Neuron (in vitro differentiated cells): ENCODE measurements around the gene PIEZO2.
"Not testable (repeated sequence)": the region's sequence is repeated elsewhere in the genome, so short reads cannot be mapped to it uniquely, and the experiment has no call there.

ENCODE experiments used
- H2AFZ ChIP-seq: one replicate; pipeline ENCODE4 v1.6.1; 2013; ENCODE audit warnings: low read depth, mild to moderate bottlenecking, inconsistent platforms, low read length, moderate library complexity
- H3K27me3 ChIP-seq: one replicate; pipeline ENCODE4 v1.6.1; 2013; ENCODE audit warnings: low read length; ENCODE audit not compliant: insufficient read depth
- H3K36me3 ChIP-seq: one replicate; pipeline ENCODE4 v1.6.1; 2013; ENCODE audit warnings: low read length; ENCODE audit not compliant: insufficient read depth
- H3K4me1 ChIP-seq: one replicate; pipeline ENCODE4 v1.6.1; 2013; ENCODE audit warnings: low read length; ENCODE audit not compliant: insufficient read depth
- H3K4me3 ChIP-seq: 2 replicates; pipeline ENCODE4 v1.5.1; 2013; ENCODE audit warnings: mild to moderate bottlenecking, low read length, moderate library complexity
- H3K9me3 ChIP-seq: one replicate; pipeline ENCODE4 v1.6.1; 2013; ENCODE audit warnings: low read length

PIEZO2 gene

DNA sequence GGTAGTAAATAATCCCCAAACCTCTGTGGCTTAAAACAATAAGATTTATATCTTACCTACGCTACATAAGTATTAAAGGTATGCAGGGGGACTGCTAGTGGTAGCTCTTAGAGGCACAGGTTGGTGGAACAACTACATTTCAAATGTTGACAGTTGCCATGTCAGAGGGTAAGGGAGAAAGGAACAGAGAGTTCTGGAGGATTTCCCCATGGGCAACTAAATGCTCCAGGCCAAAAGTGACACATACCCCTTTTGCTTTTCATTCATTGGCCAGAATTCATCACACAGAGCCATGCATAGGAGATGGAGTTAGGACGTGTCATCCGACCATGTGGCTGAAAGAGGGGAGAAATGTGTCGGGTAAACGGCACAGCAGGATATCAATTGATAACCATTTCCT is 490.4 kb downstream of the PIEZO2 start:
- peaks cover 3% of the 10 kb centered on the region for H3K4me1 ChIP-seq
- no peak overlapping the region for H2AFZ ChIP-seq
- H3K36me3 ChIP-seq: no peaks in the 10 kb centered on the region
- H3K4me3 ChIP-seq: no peak overlapping the region
- no peaks in the 10 kb centered on the region for H3K27me3 ChIP-seq
- H3K9me3 ChIP-seq: no peaks in the 10 kb centered on the region

DNA sequence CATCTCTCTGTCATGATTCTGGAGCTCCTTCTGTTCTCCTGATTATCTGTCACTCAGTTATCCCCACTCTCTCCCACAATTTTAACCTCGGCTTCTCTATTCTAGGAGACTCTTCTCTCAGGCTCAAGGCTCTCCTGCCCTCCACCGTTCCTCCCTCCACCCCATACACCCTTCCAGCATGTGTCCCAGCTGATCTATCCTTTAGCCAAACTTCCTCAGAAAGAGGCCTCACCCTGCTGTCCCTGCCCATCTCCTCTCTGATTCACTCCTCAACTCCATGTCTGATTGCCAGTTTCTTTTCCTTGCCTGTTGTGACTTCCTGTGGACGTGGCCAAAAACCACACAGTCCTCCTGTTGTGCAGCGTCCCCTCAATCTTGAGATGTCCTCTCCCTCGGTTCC is 505.4 kb downstream of the PIEZO2 start:
- not testable (repeated sequence) for H3K4me1 ChIP-seq

DNA sequence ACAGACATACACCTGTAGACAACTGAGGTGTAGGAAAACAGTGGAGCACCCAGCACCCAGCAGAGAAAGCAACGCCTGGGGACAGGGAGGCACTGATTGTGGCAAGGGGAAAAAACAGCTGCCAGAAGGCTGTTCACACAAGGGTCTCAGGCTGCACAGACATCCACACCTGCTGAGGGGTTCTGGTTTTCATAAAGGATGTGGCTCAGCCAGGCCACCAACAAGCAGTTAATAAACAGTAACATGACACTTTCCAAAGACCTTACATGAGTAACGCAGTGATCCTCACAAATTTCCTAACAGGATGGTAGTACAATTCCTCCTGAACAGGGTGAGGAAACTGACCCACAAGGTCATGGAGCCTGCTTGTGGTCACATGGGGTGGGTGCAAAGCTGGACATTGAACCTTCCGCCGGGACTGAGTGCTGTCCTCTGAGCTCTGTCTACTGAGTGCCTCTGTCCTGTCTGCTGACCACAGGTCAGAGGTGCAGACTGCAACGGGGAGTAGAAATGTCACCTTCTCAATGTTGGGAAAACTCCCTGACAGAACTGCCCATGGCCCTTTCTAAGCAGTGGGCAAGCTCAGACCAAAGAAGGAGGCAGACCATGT is 506.3 kb downstream of the PIEZO2 start:
- H3K27me3 ChIP-seq, H3K4me1 ChIP-seq, H3K36me3 ChIP-seq, H3K9me3 ChIP-seq, H2AFZ ChIP-seq, H3K4me3 ChIP-seq: not testable (repeated sequence)

More for the DNA sequence above, 505.4 kb downstream of the PIEZO2 start:
- not testable (repeated sequence) for H2AFZ ChIP-seq, H3K36me3 ChIP-seq, H3K4me3 ChIP-seq, H3K9me3 ChIP-seq, H3K27me3 ChIP-seq

GRCh38 chr18:10638539-10638885 is 510.9 kb downstream of the PIEZO2 start:
- not testable (repeated sequence) for H3K9me3 ChIP-seq, H3K4me1 ChIP-seq, H3K36me3 ChIP-seq, H2AFZ ChIP-seq, H3K4me3 ChIP-seq, H3K27me3 ChIP-seq

DNA sequence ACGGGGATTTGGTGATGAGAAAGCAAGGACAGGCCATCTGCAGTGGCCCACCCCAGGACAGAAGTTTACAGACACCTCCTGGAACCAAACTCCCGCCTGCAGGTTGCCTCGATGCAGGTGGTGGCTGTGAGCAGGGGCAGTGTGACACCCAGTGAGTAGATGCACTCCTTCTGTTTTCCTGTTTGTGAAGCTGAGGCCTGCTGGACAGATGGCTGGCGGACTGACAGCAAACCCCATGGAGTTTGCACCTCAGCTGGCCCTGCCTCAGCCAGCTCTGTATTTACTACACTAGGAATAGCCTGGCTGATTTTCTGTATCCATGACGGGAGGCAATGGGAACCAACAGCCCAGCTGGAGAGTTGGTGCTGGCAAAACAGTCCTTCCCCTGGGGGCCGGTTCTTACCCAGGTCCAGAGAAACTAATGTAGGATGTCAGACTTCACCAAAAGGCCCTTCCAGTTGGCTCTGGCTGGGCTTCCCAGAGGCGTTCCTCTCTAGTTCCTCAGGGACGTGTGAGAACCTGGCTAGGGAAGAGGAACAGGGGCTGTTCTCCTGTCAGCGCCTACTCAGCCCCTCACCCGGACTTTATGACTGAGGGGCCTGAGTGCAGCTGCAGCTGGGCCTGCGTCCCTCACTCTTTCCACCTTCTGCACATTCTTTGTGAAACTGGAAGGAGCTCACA is 511.4 kb downstream of the PIEZO2 start:
- not testable (repeated sequence) for H3K4me3 ChIP-seq, H2AFZ ChIP-seq, H3K36me3 ChIP-seq, H3K4me1 ChIP-seq, H3K27me3 ChIP-seq, H3K9me3 ChIP-seq

- not testable (repeated sequence) for H3K36me3 ChIP-seq, H3K4me3 ChIP-seq, H3K9me3 ChIP-seq, H3K27me3 ChIP-seq, H3K4me1 ChIP-seq, H2AFZ ChIP-seq
These were observed 520.3 kb downstream of the PIEZO2 start for GRCh38 chr18:10629076-10629475.

DNA sequence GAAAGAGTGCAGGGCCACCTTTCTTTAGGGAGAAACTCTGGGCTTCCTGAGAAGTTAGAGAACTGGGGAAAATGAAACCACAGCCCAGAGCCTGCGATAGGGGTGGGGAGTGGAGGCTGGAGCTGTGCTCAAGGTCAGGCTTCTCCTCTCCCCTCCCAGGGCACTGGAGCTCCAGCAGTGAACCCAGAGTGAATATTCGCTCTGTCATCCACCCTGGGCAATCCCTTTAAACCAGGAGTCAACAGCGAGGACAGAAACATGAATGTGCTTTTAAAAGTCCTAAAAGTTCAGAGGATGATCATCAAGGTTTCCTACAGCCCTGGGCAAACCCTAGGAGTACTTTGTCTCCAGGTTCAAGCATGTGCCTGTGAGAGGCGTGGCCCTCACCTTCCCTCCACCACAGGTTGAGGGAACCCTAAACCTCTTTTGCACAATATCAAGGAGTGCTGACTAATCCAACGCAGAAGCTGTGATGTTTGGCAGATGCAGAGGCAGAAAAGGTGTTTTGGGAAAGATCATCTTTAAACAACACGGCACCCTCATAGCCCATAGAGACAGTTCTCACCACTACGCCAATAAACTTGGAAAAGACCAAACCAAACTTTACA is 522.7 kb downstream of the PIEZO2 start:
- not testable (repeated sequence) for H3K4me3 ChIP-seq, H2AFZ ChIP-seq, H3K9me3 ChIP-seq, H3K4me1 ChIP-seq, H3K27me3 ChIP-seq, H3K36me3 ChIP-seq

DNA sequence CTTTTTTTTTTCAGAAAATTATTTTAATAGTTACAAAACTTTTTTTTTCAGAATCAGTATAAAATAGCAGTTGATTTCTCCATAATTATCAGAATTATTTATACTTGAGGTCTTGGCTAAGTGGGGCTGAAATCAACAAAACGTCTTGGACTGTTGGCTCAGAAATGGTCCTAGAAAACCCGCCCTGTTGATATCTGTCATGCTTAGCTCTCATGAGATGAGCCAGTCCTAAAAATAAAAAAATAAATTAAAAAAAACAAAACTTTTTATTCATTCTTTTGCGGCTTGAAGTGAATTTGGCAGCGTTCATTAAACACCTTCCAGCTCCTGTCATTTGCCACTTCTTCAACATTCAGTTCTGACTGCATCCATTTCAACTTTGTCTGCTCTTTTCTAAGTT is 525.8 kb downstream of the PIEZO2 start:
- not testable (repeated sequence) for H3K36me3 ChIP-seq, H2AFZ ChIP-seq, H3K9me3 ChIP-seq, H3K4me3 ChIP-seq, H3K27me3 ChIP-seq, H3K4me1 ChIP-seq

GRCh38 chr18:10622982-10623381 is 526.4 kb downstream of the PIEZO2 start:
- not testable (repeated sequence) for H3K4me3 ChIP-seq, H3K4me1 ChIP-seq

GRCh38 chr18:10620670-10621329 is 528.6 kb downstream of the PIEZO2 start:
- H2AFZ ChIP-seq, H3K4me1 ChIP-seq, H3K4me3 ChIP-seq, H3K9me3 ChIP-seq, H3K27me3 ChIP-seq, H3K36me3 ChIP-seq: not testable (repeated sequence)

More at GRCh38 chr18:10622982-10623381, 526.4 kb downstream of the PIEZO2 start:
- not testable (repeated sequence) for H3K9me3 ChIP-seq, H3K36me3 ChIP-seq, H3K27me3 ChIP-seq, H2AFZ ChIP-seq
